ENCODE measurements around the gene PNMA6E.
"Not testable (repeated sequence)": the region's sequence is repeated elsewhere in the genome, so short reads cannot be mapped to it uniquely, and the experiment has no call there.

The PNMA6E gene

DNA sequence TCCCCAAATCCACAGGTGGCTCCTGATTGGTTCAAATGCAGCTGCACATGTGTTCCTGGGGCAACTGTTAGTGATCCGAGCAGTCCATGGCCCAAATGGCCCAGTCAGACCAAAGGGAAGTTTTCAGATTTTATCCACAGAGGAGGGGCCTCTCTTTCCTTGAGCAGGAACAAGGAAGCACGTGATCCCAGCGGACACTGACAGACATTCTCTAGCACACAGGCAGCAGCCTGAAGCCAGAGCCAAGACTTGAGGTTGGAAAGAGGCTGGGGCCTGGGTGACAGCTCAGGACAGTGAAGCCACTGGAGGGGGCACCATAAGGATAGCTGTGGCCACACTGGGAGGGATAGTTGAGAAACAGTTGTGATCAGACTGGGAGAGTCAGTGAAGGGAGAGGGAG, 6.6 kb upstream of the PNMA6E start:
- no peak for DNase-seq

DNA sequence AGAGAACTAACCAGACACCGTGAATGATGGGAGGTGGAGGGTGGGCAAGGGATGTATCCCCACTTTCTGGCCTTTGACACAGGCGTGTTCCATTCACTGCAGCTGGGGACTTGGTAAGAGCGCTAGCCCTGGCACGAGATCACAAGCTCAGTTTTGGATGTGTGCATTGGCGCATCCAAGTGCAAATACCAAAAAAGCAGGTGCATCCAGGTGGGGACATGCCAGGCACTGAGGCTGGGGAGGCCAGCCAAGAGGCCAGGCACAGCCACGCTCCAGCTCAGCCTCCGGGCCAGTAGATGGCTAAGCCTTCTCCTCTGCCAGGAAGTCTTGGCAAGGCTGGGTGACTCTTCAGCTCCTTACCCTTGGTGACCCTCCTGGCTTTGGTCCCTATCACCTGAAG, 5.8 kb upstream of the PNMA6E start:
- DNase-seq = no peak

DNA sequence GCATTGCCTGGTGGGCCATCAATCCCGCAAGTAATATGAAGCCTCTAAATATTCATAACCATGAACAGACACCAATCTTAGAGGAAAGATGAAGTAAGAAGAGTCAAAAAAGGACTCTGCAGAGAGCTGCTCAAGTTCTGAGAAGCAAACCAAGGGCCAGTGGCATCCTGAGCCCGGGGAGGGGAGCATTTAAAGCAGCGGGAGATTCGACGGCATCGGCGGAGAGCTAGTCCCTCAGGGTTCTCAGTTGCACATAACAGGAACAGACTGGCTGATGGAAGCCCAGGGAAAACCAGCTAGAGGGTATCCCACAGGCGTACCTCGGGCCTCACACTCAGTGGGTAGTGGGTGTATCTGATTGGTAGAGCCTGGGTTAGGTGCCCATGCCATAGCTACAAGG, 4.9 kb upstream of the PNMA6E start:
- DNase-seq = no peak

DNA sequence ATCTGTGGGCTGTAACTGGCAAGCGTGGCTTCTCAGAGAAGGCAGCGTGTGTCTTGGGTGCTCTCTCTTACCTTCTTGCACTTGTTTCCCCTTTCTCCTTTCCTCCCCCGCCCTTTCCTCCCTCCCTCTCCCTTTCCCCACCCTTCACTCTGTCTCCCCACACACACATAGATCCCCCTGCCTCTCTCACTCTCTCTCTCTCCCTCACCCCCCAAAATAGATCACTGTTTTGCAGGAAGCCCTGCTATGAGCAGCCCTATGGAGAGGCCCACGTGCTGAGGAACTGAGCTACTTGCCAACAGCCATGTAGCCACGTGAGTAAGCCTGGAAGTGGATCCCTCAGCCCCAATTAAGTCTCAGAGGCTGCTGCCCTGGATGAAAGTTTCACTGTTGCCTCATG, 4.3 kb upstream of the PNMA6E start:
- no peak for DNase-seq

DNA sequence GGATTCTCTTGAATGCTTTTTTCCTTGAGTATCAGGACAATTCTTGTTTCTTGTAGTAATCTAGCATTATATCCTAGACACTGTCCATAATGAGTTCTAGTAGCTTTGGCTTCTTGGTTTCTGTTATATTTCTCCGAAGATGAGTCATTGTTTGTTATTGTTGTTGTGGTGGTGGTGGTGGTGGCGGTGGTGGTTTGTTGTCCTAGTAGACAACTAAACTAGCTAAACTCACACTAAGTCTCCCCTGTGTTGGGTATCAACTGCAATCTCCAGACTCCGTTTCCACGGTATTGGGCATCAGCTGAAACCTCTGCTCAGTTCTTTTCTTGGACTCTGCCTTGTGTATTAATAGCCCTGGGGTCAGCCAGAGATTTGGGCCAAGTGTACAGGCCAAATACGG, 3.2 kb upstream of the PNMA6E start:
- DNase-seq = not testable (repeated sequence)

DNA sequence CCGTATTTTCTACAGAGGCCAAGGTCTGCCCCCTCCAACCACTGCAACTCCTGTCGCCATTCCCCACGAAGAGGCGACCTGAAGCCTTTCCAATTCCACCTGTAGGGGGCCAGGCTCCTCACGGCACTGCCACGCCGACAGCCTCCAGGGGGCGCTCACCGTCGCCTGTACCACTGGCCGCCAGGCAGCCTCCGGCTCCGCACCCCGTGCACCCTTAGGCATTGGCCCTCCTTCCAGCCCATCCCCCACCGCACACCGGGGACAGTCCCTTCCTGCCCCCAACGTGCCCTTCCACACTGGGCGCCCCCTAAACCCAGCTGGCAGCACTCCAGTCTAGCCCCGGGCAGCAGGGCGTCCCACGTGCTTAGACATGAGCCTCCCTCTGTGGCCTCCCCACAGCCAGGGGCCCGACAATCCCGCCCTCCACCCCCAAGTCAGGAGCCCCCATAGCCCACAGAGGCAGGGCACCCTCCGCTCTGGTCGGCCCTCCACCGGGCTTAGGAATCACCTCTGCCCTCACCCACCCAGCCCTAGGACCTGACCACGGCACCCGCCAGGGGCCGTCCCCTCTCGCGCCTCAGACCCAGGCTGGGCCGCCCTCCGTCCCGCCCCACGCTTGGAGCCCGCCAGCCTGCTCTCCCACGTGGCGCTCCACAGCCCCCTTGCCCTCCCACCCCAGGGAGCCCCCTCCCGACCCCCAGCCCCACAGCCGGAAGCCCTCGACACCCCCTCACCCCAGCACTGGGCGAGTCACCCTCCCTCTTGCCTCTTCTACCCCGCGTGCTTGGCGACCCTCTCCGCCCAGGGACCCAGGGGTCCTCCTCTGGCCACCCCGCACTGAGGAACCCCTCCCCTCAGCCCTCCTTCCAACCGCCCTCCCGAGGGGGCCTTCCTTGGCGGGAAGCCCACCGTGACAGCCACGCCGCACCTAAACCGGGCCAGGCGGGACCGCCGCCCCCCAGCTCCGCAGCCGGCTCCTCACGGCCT, 711 bp downstream of the PNMA6E start:
- DNase-seq = no peak

DNA sequence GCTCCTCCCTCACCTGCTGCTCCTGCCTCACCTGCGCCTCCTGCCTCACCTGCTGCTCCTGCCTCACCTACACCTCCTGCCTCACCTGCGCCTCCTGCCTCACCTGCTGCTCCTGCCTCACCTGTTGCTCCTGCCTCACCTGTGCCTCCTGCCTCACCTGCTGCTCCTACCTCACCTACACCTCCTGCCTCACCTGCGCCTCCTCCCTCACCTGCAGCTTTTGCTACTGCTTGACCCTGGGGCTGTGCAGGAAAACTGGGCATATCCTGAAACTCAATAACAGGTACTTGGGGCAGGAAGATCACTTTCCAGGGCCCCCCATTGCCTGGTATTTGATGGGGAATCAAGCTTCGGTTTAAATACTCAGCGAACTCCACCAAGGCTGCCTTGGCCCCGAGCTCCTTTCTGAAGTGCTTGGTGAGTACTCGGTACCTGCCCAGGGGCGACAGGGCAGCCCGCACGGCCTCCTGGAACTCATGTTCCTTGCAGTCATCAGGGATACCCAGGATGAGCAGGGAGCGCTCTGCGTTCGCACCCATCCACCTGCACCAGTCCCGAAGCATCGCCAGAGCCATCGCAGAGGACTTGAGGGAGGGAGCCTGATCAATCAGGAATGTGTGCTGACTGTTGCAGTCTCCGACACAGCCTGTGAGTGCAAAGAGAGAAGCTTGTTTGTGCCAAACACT, 2.7 kb downstream of the PNMA6E start:
- DNase-seq = no peak

DNA sequence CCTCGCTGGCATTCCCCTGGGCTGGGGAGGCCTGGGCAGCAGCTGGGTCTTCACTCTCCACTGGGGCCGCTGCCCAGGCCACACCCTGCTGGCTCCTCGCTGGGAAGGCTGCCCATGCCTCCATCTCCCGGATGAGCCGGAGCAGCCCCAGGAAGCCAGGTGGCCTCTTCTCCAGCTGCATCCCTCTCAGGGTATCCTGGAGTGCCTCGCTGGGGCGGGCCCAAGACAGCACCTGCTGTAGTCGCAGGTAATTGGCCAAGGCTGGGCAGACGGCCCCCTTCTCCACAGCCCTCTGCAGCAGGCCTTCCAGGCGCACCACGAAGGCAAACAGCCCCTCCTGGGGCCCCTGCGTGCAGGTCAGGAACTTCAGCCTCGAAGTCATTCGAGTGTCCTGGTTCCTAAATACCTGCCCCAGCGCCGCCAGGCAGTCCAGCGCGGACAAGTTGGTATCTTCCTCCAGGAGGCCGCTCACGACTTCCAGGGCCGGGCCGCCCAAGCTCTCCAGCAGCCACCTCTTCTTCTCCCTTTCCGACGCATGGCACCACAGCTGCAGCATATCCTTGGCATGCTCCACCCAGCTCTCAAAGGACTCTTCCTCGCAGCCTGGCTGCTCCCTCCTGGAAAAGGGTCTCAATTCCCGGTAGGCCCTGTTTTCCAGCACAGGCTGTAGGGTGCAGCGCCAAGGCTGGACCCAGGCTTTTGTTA, 3.7 kb downstream of the PNMA6E start:
- no peak for DNase-seq

DNA sequence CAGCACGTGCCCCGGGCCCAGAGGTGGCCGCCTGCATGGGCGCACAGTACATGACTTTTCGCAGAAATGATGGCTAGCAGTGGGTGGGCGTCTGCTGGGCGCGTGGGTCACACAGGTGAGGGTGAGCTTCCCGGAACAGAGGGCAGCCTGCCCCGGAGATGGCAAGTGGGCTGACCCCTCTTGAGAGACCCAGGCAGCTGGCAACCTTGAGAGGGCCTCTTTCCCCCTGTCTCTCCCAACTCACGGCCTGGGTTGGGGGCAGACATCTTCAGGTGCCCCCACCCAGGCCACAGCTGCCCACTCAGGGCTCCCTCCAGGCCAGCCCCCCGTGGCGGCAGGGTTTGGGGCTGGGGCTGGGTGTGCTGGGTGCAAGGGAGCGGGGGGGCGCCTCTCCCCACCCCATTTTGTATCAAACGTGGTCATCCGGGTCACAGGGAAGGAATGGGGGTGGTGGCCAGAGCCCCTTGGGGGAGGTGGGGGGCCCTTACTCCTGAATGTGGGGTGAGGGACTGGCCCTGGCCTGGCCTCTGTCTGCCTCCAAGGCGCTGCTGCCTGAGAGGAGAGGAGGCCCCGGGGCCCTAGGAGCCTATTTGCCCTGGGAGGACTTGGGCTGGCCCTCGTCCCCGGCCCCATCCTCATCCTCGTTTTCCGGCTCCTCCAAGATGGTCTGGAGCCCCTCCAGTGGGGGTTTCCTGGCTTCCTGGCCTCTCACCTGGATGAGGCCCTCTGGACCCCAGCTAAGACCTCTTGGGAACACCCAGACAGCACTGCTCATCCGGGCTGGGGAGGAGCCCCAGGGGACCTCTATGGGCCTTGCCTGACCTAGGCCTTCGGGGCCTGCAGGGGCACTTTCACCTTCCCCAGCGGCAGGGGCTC, 4.6 kb downstream of the PNMA6E start:
- no peak for DNase-seq

DNA sequence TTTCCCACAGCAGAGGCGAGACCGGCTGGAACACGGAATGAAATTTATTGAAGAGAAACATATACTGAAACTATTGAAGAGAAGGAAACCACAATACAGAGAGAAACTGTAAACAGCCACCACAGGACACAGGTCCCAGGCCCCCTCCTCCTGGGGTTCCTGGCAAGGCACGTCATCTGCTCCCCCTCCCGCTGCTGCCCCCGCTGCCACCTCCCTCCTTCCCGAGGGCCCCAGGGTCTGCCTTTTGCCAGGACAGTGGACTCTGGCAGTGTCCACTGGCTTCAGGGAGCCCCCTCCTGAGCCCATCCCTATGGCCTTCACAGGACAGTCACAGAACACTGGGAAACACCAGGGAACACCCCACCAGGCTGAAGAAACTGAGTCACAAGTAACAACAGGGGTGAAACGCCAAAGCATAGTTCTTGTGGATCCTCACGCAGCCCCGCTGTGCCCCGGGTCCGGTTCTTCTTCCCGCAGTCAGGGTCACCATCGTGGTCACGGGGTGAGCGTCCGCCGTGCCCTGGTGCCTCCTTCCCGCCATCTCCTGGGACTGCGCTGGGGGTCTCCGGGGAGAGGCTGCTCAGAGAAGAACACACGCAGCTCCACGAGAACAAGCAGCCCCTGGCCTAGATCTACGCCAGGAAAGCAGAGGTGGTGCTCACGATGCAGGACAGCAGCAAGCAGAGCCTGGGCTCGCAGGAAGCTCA, 5.4 kb downstream of the PNMA6E start:
- no peak for DNase-seq

DNA sequence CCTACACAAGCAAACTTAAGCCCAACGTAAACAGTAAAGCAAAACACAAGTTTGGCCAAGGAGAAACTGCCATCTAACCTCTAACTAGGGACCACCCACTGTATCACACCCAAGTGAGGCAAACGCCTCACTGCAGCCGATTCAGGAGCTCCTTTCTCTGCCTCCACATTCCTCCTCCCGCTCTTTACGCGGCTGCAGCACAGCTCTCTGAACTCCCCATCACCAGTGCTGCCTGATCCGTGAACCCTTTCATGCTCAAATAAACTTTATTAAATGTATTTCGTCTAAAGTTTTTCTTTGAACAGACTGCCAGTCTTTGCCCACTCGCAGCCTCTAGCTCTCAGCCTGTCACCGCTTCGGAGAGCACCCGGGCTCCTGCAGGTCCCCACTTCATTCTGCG, 6.5 kb downstream of the PNMA6E start:
- DNase-seq = no peak

DNA sequence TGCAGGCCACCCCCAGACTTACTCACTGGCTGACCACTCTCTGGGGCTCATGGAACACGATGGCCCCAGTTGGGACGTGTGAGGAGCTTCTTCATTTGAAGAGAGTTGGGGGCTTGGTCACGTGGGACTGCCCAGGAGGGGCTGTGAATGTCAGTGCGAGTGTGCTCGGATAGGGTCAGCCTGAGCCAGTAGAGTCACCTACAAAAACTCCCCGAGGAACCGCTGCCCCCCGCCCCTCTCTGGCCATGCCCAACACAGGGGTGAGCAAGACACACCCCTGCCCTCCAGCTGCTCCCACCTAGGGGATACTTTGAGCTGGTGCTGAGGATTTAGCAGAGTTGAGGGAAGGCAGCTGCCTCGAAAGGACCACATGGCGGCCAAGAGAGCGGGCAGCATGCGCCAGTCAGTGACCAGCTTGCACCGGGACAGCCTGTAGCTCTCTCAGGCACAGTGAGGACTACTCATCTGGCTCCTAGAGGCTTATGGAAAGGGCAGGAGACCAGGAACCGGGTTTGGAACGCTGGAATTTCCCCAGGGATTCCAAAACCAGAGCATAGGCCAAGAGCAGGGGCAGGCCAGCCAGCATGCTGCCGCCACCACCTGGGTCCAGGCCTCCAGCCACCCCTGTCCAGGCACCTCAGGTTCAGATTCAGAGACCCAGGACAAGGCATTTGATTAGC, 8.4 kb downstream of the PNMA6E start:
- no peak for DNase-seq

DNA sequence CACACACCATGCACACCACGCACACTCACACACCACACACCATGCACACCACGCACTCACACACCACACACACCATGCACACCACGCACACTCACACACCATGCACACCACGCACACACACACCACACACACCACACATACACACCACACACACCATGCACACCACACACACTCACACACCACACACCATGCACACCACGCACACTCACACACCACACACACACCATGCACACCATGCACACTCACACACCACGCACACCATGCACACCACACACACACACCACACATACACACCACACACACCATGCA, 11.7 kb downstream of the PNMA6E start:
- DNase-seq = not testable (repeated sequence)

DNA sequence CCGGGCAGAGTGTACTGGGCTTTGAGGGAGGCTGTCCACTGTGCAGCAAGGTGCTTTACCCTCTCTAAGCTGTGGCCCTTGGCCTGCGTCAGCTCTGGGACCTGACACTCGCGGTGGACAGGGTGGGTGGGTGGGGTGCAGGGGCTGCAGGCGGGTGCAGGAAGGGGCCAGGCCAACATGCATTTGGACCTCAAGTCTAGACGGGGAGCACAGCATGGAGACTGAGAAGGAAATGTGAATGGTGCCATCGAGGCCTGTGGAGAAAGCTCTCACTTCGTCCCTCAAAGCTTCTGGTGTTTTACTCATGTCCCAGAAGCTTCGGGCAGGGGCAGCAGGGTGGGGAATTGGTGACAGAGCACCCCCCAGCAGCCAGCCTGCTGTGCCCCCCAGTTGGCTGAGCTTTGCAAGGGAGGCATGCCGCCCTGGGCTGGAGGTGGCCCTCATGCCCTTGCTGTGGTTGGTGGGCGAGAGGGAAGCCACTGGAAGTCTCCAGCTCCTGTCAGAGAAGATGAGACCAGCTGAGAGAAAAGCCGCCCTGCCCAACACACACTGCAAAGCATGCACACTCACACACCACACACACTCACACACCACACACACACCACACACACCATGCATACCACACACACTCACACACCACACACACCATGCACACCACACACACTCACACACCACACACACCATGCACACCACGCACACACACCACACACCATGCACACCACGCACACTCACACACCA, 12.3 kb downstream of the PNMA6E start:
- DNase-seq = no peak

DNA sequence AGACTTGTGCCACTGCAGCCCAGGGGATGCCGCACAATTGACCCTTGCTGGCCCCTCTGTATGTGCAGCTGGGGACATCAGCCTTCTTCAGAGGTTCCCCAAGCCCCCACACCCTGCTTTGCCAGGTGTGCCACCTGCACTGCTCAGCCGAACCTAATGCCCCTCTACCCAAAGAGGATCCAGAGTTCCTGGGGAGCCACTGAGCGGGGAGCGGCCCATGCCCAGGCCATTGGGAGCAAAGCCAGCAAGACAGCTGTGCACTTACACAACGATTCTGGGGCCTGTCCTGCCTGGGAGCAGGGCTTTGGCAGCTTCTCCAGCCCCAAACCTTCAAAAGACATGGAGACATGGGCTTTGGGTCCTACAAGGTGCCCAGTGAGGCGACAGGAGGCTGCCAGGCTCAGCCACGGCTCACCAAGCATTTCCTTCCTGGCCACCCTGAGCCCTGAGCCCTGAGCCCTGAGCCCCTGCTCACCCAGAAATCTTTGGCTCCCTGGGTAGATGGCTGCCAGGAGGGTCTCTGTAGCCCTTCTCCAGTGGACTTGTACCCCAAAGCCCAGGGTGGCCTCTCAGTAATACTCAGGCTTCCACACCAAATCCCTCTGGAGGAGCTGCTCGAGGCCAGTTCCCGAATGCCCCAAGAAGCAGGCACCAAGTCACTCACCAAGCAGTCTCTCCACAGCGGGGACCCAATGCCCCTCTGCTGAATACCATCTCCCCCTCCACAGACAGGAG, 13.0 kb downstream of the PNMA6E start:
- DNase-seq = no peak

DNA sequence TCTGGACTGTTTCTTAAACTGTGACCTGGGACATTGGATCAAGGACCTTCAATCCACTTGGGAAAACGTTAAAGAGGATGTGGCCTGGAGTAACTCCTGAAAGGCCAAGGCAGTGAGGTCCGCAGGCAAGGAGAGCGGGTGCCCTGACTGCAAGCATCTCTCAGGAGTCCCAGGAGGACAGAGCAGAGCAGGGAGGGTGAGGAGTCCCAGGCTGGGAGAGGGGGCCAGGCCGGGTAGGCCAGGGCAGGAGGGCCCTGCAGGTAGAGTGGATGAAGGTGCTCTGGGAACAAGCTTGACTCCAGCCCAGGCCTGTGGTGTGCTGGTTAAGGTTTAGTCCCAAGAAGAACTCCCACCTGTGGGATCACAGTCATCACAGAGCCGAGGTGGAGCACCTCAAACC, 13.8 kb downstream of the PNMA6E start:
- DNase-seq = no peak

DNA sequence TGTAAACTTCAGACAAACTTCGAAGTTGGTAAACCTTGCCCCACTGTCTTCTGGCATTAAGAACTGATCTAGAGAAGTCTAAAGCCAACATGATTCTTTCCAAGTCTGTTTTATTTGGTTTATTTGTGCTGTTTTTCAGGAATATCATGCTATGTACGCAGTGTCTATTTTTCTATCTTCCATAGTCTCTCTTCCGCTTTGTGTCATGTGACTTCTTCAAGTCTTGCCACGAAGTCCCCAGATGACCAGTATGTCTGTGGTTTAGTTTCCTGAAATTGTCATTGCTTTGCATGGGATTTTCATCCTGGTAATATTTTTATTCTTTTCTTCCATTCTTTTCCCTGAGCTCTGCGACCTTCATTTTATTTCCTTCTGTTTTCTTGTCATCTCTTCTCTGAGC, 15.1 kb downstream of the PNMA6E start:
- no peak for DNase-seq

DNA sequence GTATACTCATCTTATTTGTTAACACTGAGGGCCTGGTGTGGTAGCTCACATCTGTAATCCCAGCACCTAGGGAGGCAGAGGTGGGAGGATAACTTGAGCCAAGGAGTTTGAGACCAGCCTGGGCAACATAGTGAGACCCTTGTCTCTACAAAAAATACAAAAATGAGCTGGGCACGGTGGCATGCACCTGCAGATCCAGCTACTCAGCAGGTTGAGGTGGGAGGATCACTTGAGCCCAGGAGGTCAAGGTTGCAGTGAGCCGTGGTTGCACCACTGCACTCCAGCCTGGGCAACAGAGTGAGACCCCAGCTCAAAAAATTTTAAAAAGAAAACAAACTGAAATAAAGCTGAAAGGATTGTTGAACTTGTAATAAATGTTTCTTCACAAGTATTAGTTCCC, 16.2 kb downstream of the PNMA6E start:
- DNase-seq = not testable (repeated sequence)

DNA sequence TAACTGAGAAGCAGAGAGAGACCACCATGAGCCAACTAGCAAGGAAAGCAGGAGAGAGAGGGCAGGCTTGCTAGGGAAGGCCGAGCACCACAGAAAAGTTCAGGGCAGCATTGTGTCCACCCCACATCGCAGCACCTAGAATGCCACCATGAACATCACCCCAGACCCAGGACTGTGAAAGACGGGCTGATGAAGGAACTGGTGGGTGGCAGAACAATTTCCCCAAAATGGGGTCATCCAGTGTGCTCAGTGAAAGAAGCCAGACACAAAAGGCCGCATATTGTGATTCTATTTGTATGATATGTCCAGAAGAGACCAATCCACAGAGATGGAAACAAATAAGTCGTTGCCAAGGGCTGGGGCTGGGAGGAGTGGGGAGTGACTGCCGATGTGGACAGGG, 16.8 kb downstream of the PNMA6E start:
- no peak for DNase-seq

Measured in NCI-H1436 treated with DMSO at 0.1 percent for 48 hours (cell line).